Suprapubic skin (tissue), 4 donors: ENCODE results near the gene RBM39.

Experiments
- POLR2A ChIP-seq, 2 donors: fragments of 450-650 bp; IDR thresholded peaks; one replicate each; pipeline ENCODE4 v1.6.1; 2017; ENCODE audit warnings: antibody characterized with exemption in 2 of 2, mild to moderate bottlenecking in 2 of 2, moderate library complexity in 2 of 2
- POLR2AphosphoS5 ChIP-seq, 3 donors: sonication (generic); formaldehyde crosslinking; IDR thresholded peaks; one replicate each; pipeline ENCODE4 v1.6.1; 2017; ENCODE audit warnings: antibody characterized with exemption in 3 of 3
- TF ChIP-seq, protein P1 (sequence below), 2 donors: fragments of 200-600 bp in 1 of 2; fragments of 450-650 bp in 1 of 2; sonication (generic) in 1 of 2; IDR thresholded peaks; one replicate each; pipeline ENCODE4 v1.5.1; 2016 to 2019; ENCODE audit warnings: antibody characterized with exemption in 2 of 2, mild to moderate bottlenecking in 1 of 2, moderate library complexity in 1 of 2

DNA sequence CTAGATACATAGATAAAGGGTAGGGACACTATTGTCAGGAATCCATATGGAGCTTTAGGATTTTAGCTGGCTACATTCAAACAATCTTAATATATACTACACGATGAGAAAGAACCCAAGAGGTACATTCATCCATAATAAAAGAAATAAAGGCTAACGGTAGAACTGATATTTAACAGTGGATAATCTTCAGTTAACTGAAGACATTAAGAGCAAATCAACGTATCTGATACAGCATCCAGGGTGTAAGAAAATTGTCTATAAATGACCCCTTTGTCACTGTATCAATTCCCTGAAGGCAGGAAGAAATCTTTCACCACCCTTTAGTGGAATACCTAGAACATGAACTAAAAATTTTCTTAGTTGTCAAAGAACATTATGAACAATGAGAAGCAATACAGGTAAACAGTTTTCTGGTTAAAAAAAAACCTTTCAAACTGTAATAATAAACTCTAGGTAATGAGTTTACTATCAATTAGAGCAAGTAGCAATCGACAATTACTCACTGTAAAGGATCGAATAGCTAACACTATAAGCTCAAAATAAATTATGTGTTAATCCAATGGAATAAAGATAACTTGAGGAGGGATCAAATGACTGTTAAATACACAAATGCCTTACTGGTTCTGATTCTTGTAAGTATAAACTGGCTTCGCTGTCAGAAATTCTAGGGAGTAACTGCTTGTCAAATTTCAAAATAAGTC lies 31.0 kb downstream of the RBM39 start:
- TF ChIP-seq, protein P1, sequence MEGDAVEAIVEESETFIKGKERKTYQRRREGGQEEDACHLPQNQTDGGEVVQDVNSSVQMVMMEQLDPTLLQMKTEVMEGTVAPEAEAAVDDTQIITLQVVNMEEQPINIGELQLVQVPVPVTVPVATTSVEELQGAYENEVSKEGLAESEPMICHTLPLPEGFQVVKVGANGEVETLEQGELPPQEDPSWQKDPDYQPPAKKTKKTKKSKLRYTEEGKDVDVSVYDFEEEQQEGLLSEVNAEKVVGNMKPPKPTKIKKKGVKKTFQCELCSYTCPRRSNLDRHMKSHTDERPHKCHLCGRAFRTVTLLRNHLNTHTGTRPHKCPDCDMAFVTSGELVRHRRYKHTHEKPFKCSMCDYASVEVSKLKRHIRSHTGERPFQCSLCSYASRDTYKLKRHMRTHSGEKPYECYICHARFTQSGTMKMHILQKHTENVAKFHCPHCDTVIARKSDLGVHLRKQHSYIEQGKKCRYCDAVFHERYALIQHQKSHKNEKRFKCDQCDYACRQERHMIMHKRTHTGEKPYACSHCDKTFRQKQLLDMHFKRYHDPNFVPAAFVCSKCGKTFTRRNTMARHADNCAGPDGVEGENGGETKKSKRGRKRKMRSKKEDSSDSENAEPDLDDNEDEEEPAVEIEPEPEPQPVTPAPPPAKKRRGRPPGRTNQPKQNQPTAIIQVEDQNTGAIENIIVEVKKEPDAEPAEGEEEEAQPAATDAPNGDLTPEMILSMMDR (IDR thresholded peaks at IDR 0.05): no peak
- TF ChIP-seq POLR2AphosphoS5 (IDR thresholded peaks at IDR 0.05): no peak
- no peak for TF ChIP-seq POLR2A (IDR thresholded peaks at IDR 0.05)
